Omental fat pad (tissue), 4 donors: ENCODE data around the gene ABCC9. TPM values are rescaled to one million over a fixed set of nuclear protein-coding genes. Genes with fewer than 3 reads are reported as not detected.

Source experiments
- ATAC-seq: fragments of 150-250 bp; one replicate; pipeline ENCODE4 v1.9.1; 2016; ENCODE audit warnings: mild to moderate bottlenecking, moderate library complexity; ENCODE audit not compliant: low FRiP score
- DNase-seq: peaks from one replicate; pipeline ENCODE4 v3.0.0-alpha.2; 2019; ENCODE audit warnings: low spot score
- CTCF ChIP-seq, 3 donors: fragments of 450-650 bp; IDR thresholded peaks; one replicate each; pipeline ENCODE4 v1.5.1; 2016 to 2017; ENCODE audit warnings: antibody characterized with exemption in 3 of 3, mild to moderate bottlenecking in 3 of 3, moderate library complexity in 2 of 3
- total RNA-seq, 4 donors: library from RNA; depleted of rRNA; stranded (reverse); fragments of >200 nt; gene quantifications; one replicate each; pipeline ENCODE4 v1.1.0, GENCODE V29; 2016

ABCC9 gene
- total RNA-seq, 4 donors from 2014 or later = 37.9 to 64.2 (median 54.4) TPM

DNA sequence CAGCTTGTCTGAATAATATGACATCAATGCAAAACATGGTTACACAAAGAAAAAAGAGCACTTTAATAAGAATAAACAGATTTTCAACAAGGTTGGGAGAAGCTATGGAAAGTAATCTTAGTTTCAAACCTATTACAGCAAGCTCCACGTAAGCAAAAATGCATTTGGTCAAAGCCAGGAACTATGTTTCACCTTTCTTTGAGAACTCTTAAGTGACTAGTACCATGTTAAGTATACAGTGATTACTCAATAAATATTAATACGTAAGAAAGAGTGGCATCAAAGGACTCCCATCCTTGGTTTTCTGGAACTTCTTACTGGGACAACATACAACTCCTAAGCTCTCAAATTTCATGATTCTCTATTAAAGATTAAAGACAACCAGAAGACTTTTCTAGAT, 80.7 kb downstream of the ABCC9 start:
- TF ChIP-seq CTCF (IDR thresholded peaks at IDR 0.05) = no peak
- ATAC-seq (no peak), DNase-seq (no peak)

DNA sequence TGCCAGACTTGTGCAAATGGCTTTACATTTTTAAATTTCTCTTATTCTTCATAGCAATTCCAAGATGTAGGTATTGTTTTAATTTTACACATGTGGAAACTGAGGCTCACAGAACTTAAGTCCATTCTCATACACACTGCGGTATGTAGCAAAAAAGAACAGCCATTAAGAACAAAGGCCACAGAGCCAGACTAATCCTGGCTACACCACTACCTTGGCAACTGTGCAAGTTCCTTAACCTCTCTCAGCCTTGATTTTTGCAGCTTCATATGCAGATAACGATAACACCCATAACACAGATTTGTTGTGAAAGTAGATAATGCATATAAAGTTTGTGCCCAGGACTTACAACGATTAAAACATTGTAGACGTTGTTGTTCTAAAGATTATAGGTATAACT, 81.1 kb downstream of the ABCC9 start:
- DNase-seq (no peak), ATAC-seq (no peak)
- no peak for TF ChIP-seq CTCF (IDR thresholded peaks at IDR 0.05)

DNA sequence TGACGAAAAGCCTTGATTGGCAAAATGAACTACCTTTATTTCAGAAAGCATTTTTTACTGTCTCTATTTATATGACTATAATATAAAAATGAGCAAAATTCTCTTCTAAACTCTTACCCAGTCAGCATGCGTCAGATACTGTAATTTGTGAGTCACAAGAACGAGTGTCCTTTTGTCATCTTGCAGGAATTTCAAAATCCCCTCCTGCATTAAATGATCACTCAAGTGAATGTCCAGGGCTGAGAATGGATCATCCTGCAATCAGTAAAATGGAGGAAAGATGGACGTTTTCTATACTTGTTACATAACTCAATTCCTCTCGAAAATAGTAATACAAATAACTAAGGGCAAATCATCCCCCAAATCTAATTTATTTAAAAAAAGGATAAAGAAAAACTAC, 89.0 kb downstream of the ABCC9 start:
- no peak for TF ChIP-seq CTCF (IDR thresholded peaks at IDR 0.05)
- ATAC-seq = no peak

DNA sequence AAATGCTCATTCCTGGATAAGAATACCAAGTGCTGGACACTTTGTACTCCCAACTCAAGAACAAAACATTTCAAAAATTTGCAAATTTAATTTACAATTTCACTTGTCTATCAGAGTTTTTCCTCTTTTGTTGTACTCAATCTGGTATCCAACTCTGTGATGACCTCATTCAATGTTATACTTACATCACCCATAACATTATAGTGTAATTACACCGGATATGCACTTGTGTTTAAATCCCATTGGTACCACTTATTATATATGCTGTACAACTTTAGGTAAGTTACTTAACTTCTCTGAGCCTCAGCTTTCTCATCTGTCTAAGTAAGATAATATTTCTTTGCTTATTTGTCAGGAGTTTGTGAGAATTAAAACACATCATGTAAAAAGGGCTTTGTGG, 90.1 kb downstream of the ABCC9 start:
- ATAC-seq (no peak), DNase-seq (no peak)
- TF ChIP-seq CTCF (IDR thresholded peaks at IDR 0.05) = no peak

More for the DNA sequence above, 89.0 kb downstream of the ABCC9 start:
- no peak for DNase-seq

DNA sequence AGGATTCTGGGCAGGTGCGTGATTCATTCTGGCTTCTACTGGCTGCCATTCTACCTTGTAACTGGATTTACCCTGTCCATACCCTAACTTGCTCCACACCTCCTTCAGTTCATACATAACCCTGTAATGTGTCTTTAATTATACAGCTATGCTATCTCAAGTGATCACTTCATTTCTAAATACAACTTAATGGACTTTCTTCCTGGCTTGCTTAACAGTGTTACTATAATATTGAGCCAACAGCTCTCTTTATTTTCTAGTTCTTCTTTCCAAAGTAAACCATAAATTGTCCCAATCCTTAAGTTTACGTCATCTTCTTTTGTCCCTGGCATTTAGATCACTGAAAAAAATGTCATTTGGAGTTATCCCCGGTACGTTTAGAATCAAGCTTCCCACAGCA, 90.8 kb downstream of the ABCC9 start:
- no peak for TF ChIP-seq CTCF (IDR thresholded peaks at IDR 0.05)
- ATAC-seq (no peak), DNase-seq (no peak)

GRCh38 chr12:21849878-21850277, 91.3 kb downstream of the ABCC9 start:
- DNase-seq = no peak
- TF ChIP-seq CTCF (IDR thresholded peaks at IDR 0.05) = no peak
- ATAC-seq = no peak

DNA sequence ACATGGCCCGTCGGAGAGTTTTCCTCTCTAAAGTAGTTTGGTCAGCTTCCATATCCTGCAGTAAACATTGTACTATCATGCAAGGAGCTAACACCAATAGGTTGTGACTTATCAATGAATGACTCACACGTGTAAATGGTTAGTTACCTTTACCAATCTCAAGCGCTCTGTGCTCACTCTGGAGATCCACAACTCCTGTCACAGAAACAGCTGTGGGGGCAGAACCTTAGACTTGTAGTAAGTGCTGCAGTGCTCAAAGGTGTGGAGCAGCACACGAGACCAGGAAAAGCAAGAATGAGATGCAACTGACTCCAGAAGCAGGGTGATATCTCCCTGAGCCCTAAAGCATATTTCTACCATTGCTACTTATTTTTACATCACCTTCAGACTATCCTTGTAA, 93.0 kb downstream of the ABCC9 start:
- DNase-seq (no peak), ATAC-seq (no peak)
- TF ChIP-seq CTCF (IDR thresholded peaks at IDR 0.05) = no peak
